A549 (cell line): Measurements from ENCODE around the gene GATAD2A.

Experiments
- CHD4 ChIP-seq: fragments of 200-600 bp; sonication (generic); IDR thresholded peaks from 2 replicates; pipeline ENCODE4 v1.6.1; 2016; ENCODE audit warnings: antibody characterized with exemption, mild to moderate bottlenecking, borderline replicate concordance
- CTCF ChIP-seq: fragments of >200 bp; sonication (Bioruptor Twin); formaldehyde crosslinking; IDR thresholded peaks from 3 replicates; pipeline ENCODE4 v1.5.1; 2016
- EHF ChIP-seq: fragments of 250-450 bp; sonication (Bioruptor Pico); IDR thresholded peaks from 2 replicates; pipeline ENCODE4 v1.5.0; 2020; ENCODE audit warnings: mild to moderate bottlenecking
- ESRRA ChIP-seq: fragments of 150-350 bp; IDR thresholded peaks from 2 replicates; pipeline ENCODE4 v1.6.1; 2014; ENCODE audit warnings: mild to moderate bottlenecking, low read length, borderline replicate concordance
- HOXB5 ChIP-seq: fragments of 250-450 bp; sonication (Bioruptor Pico); IDR thresholded peaks from 2 replicates; pipeline ENCODE4 v1.5.0; 2020; ENCODE audit warnings: mild to moderate bottlenecking, moderate library complexity
- PHF8 ChIP-seq: fragments of 200-600 bp; sonication (generic); IDR thresholded peaks from 2 replicates; pipeline ENCODE4 v1.6.1; 2016; ENCODE audit warnings: low read depth, mild to moderate bottlenecking, antibody characterized with exemption, moderate library complexity, borderline replicate concordance
- POLR2A ChIP-seq: IDR thresholded peaks from 2 replicates; pipeline ENCODE4 v1.6.1; 2012; ENCODE audit warnings: mild to moderate bottlenecking, low read length
- USF2 ChIP-seq: fragments of 450-650 bp; IDR thresholded peaks from 2 replicates; pipeline ENCODE4 v1.6.1; 2014; ENCODE audit warnings: antibody characterized with exemption
- ZFP36 ChIP-seq: fragments of 450-650 bp; IDR thresholded peaks from 2 replicates; pipeline ENCODE4 v1.6.1; 2014; ENCODE audit warnings: borderline replicate concordance; ENCODE audit not compliant: partially characterized antibody

GRCh38 chr19:19446655-19447437 is 41.4 kb downstream of the GATAD2A start:
- no peak for TF ChIP-seq PHF8
- no peak for TF ChIP-seq CTCF
- no peak for TF ChIP-seq EHF
- TF ChIP-seq HOXB5 (CRISPR knock-in tag): no peak
- TF ChIP-seq CHD4: no peak
- no peak for TF ChIP-seq POLR2A
- no peak for TF ChIP-seq ZFP36
- TF ChIP-seq USF2: no peak
- TF ChIP-seq ESRRA: no peak
